ENCODE measurements around the gene SSTR5.

The SSTR5 gene

GRCh38 chr16:1037394-1038257 lies 34.9 kb upstream of the SSTR5 start:
- TF ChIP-seq SIN3A (IDR thresholded peaks at IDR 0.05; ENCODE audit: borderline replicate concordance, insufficient read depth, low read length) (no peak), REST (IDR thresholded peaks at IDR 0.05; ENCODE audit: insufficient read depth in 1 of 2, low read depth in 2 of 2, low read length in 2 of 2) (no peak), POLR2AphosphoS5 (IDR thresholded peaks at IDR 0.05; ENCODE audit: low read depth, low read length) (no peak), TAF1 (IDR thresholded peaks at IDR 0.05; ENCODE audit: borderline replicate concordance, insufficient read depth, low read length) (no peak), FOXP2 (optimal IDR thresholded peaks at IDR 0.05; ENCODE audit: borderline replicate concordance, extremely low read depth, extremely low read length, insufficient read depth) (no peak)

GRCh38 chr16:1038932-1039331 lies 33.6 kb upstream of the SSTR5 start:
- TF ChIP-seq TAF1 (IDR thresholded peaks at IDR 0.05; ENCODE audit: borderline replicate concordance, insufficient read depth, low read length) (no peak), FOXP2 (optimal IDR thresholded peaks at IDR 0.05; ENCODE audit: borderline replicate concordance, extremely low read depth, extremely low read length, insufficient read depth) (no peak), POLR2AphosphoS5 (IDR thresholded peaks at IDR 0.05; ENCODE audit: low read depth, low read length) (no peak), SIN3A (IDR thresholded peaks at IDR 0.05; ENCODE audit: borderline replicate concordance, insufficient read depth, low read length) (no peak), REST (IDR thresholded peaks at IDR 0.05; ENCODE audit: insufficient read depth in 1 of 2, low read depth in 2 of 2, low read length in 2 of 2) (no peak)

- TF ChIP-seq SIN3A (IDR thresholded peaks at IDR 0.05; ENCODE audit: borderline replicate concordance, insufficient read depth, low read length): no peak
Observed at GRCh38 chr16:1039762-1040161, 32.8 kb upstream of the SSTR5 start.

GRCh38 chr16:1040346-1040745 lies 32.2 kb upstream of the SSTR5 start:
- TF ChIP-seq TAF1 (IDR thresholded peaks at IDR 0.05; ENCODE audit: borderline replicate concordance, insufficient read depth, low read length) (no peak), FOXP2 (optimal IDR thresholded peaks at IDR 0.05; ENCODE audit: borderline replicate concordance, extremely low read depth, extremely low read length, insufficient read depth) (no peak), REST (IDR thresholded peaks at IDR 0.05; ENCODE audit: insufficient read depth in 1 of 2, low read depth in 2 of 2, low read length in 2 of 2) (no peak), SIN3A (IDR thresholded peaks at IDR 0.05; ENCODE audit: borderline replicate concordance, insufficient read depth, low read length) (no peak)

GRCh38 chr16:1042049-1042744 lies 30.4 kb upstream of the SSTR5 start:
- no peak for TF ChIP-seq REST (IDR thresholded peaks at IDR 0.05; ENCODE audit: insufficient read depth in 1 of 2, low read depth in 2 of 2, low read length in 2 of 2)

All from PFSK-1 (cell line).